GM18526 (cell line): Measurements from ENCODE around the gene WDR27.

Experiments used
- POLR2A ChIP-seq: IDR thresholded peaks from 3 replicates; pipeline ENCODE4 v1.6.1; 2011; ENCODE audit not compliant: insufficient read length; ENCODE audit errors: extremely low read depth

The WDR27 gene

GRCh38 chr6:169701954-169702839 is at the start of gene WDR27, which contains the start of gene C6orf120:
TSS of gene WDR27 (minus strand) at chr6:169702029. CDS start at chr6:169689005, 13,024 bp downstream.
TSS of gene C6orf120 (plus strand) at chr6:169702126. CDS start at chr6:169702460, 334 bp downstream.
- peak; percentile 81 for TF ChIP-seq POLR2A

- no peak for TF ChIP-seq POLR2A
Measured at GRCh38 chr6:169746556-169746955, 44.7 kb upstream of the WDR27 start.

GRCh38 chr6:169745405-169745804 is 43.6 kb upstream of the WDR27 start:
- TF ChIP-seq POLR2A: no peak

- no peak for TF ChIP-seq POLR2A
Measured at GRCh38 chr6:169741344-169741743, 39.5 kb upstream of the WDR27 start.

GRCh38 chr6:169738976-169739529 is 37.2 kb upstream of the WDR27 start:
- TF ChIP-seq POLR2A: no peak

- no peak for TF ChIP-seq POLR2A
Measured at GRCh38 chr6:169738204-169738975, 36.6 kb upstream of the WDR27 start.

GRCh38 chr6:169729961-169730360 is 28.1 kb upstream of the WDR27 start:
- TF ChIP-seq POLR2A: no peak

- no peak for TF ChIP-seq POLR2A
Measured at GRCh38 chr6:169726963-169727362, 25.1 kb upstream of the WDR27 start.

GRCh38 chr6:169726049-169726400 is 24.2 kb upstream of the WDR27 start:
- no peak for TF ChIP-seq POLR2A

- no peak for TF ChIP-seq POLR2A
Measured at GRCh38 chr6:169725125-169726048, 23.6 kb upstream of the WDR27 start.

- TF ChIP-seq POLR2A: peak; percentile 45
Measured at GRCh38 chr6:169724494-169725124, 22.8 kb upstream of the WDR27 start, which contains the start of gene PHF10. TSS of gene PHF10 (minus strand) at chr6:169724500. CDS start at chr6:169723931, 569 bp downstream.

- peak; percentile 16 for TF ChIP-seq POLR2A
Measured at GRCh38 chr6:169723991-169724493, 22.2 kb upstream of the WDR27 start.

- no peak for TF ChIP-seq POLR2A
Measured at GRCh38 chr6:169723200-169723909, 21.5 kb upstream of the WDR27 start.
